OCI-LY7 (cell line): ENCODE data around the gene P3H2. TPM values are rescaled to one million over a fixed set of nuclear protein-coding genes. Genes with fewer than 3 reads are reported as not detected.

Experiments
- BruUV-seq: library from RNA; stranded (reverse); fragments of 400-500 nt; replicated peaks from 2 replicates; lab custom pipeline; 2021; lab: Mats Ljungman, UMichigan
- CTCF ChIA-PET: fragments of 300-600 bp; sonication (Branson Sonifier 250); formaldehyde crosslinking; loops from one replicate; lab custom pipeline; 2022; ENCODE audit warnings: antibody characterized with exemption; ENCODE audit not compliant: unreplicated experiment; lab: Charles Lee
- POLR2A ChIA-PET: fragments of 300-600 bp; sonication (Branson Sonifier 250); formaldehyde crosslinking; loops from one replicate; lab custom pipeline; 2022; ENCODE audit warnings: antibody characterized with exemption; lab: Charles Lee
- DNase-seq: peaks from one replicate; pipeline ENCODE4 v3.0.0-alpha.2; 2015; ENCODE audit warnings: low spot score
- H2AFZ ChIP-seq: fragments of 200-600 bp; sonication (generic), shearing (Covaris generic); 2 replicates; pipeline ENCODE4 v1.6.1; 2014; ENCODE audit warnings: mild to moderate bottlenecking, antibody characterized with exemption, low read length, moderate library complexity
- H3K27ac ChIP-seq: fragments of 200-600 bp; sonication (generic); 2 replicates; pipeline ENCODE4 v1.5.1; 2014; ENCODE audit warnings: mixed run types, low read depth, mild to moderate bottlenecking, moderate library complexity, low read length, inconsistent platforms; ENCODE audit not compliant: poor library complexity, severe bottlenecking
- H3K36me3 ChIP-seq: fragments of 200-600 bp; sonication (generic); 2 replicates; pipeline ENCODE4 v1.6.1; 2014; ENCODE audit warnings: mild to moderate bottlenecking, antibody characterized with exemption, low read length, moderate library complexity, mixed read lengths; ENCODE audit not compliant: insufficient read depth
- H3K4me1 ChIP-seq: fragments of 200-600 bp; sonication (generic); 2 replicates; pipeline ENCODE4 v1.5.1; 2014; ENCODE audit warnings: mild to moderate bottlenecking, low read length; ENCODE audit not compliant: insufficient read depth, poor library complexity, severe bottlenecking
- H3K4me2 ChIP-seq: fragments of 200-600 bp; sonication (generic); 2 replicates; pipeline ENCODE4 v1.6.1; 2014; ENCODE audit warnings: mild to moderate bottlenecking, low read length
- H3K4me3 ChIP-seq: fragments of 200-600 bp; sonication (generic); 2 replicates; pipeline ENCODE4 v1.5.1; 2014; ENCODE audit warnings: mild to moderate bottlenecking, low read depth, low read length; ENCODE audit not compliant: poor library complexity, severe bottlenecking
- H3K79me2 ChIP-seq: fragments of 200-600 bp; sonication (generic); 2 replicates; pipeline ENCODE4 v1.6.1; 2016; ENCODE audit warnings: low read depth, mild to moderate bottlenecking, low read length, moderate library complexity, mixed read lengths; ENCODE audit not compliant: insufficient read depth
- H3K9me2 ChIP-seq: fragments of 200-600 bp; sonication (generic); 2 replicates; pipeline ENCODE4 v1.6.1; 2016; ENCODE audit warnings: mild to moderate bottlenecking, low read length, mixed read lengths; ENCODE audit not compliant: insufficient read depth
- H3K9me3 ChIP-seq: fragments of 200-600 bp; sonication (generic); 2 replicates; pipeline ENCODE4 v1.6.1; 2014; ENCODE audit warnings: mild to moderate bottlenecking, mixed run types, low read length, mixed read lengths
- H4K20me1 ChIP-seq: fragments of 200-600 bp; sonication (generic); 2 replicates; pipeline ENCODE4 v1.6.1; 2014; ENCODE audit warnings: mild to moderate bottlenecking, antibody characterized with exemption, low read length, moderate library complexity, mixed read lengths; ENCODE audit not compliant: insufficient read depth
- EZH2phosphoT487 ChIP-seq: fragments of 200-600 bp; sonication (generic); IDR thresholded peaks from 2 replicates; pipeline ENCODE4 v1.6.1; 2018; ENCODE audit warnings: low read depth, borderline replicate concordance, mild to moderate bottlenecking, mixed run types, antibody characterized with exemption, low read length, moderate library complexity, mixed read lengths
- intact Hi-C: fragments of 100-400 bp; cut with micrococcal nuclease; formaldehyde crosslinking; loops from one replicate; pipeline ENCODE4 v1.10.0; 2022; ENCODE audit not compliant: unreplicated experiment
- total RNA-seq, 2 experiments: library from RNA; depleted of rRNA in 1 of 2; stranded (reverse); fragments of >200 nt in 1 of 2; shearing (Covaris generic) in 1 of 2; gene quantifications; 2 replicates each; pipeline ENCODE4 v1.2.3, GENCODE V29; 2014 to 2022
- TF ChIP-seq, protein P1 (sequence below): fragments of 200-600 bp; sonication (generic); conservative IDR thresholded peaks from 2 replicates; pipeline ENCODE4 v1.5.1; 2014; ENCODE audit warnings: mild to moderate bottlenecking, antibody characterized with exemption, low read length, moderate library complexity, mixed read lengths

P3H2 gene
- total RNA-seq, 2 experiments from 2014 or later: not detected

DNA sequence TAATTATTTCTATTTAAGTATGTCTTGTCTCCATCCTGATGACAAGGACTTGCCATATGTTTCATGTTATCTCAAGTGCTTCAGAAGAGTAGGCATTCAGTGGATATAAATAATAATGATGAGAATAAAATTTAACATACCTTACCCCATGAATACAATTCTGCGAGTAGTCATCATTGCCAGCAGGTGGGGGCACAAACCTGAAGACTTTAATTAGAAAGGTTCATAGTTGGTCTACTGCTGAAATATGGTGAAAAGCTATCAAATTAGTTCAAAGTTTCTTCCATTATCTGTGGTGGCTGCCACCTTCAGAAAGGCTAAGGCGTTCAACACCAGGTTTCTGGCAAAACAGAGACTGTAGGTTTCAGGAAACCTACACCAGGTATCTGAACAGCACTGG lies 100.9 kb downstream of the P3H2 start:
- Histone ChIP-seq H4K20me1 (no peaks in the 10 kb centered on the region), H3K27ac (no peak overlapping the region), H2AFZ (no peak overlapping the region), H3K9me2 (no peaks in the 10 kb centered on the region), H3K79me2 (no peaks in the 10 kb centered on the region), H3K4me1 (no peaks in the 10 kb centered on the region), H3K9me3 (no peaks in the 10 kb centered on the region), H3K36me3 (no peaks in the 10 kb centered on the region), H3K4me3 (no peak overlapping the region), H3K4me2 (no peak overlapping the region)
- no TSS peak for BruUV-seq
- TF ChIP-seq EZH2phosphoT487: no peak
- DNase-seq: no peak
- ChIA-PET CTCF (no interaction called here), POLR2A (no interaction called here)
- intact Hi-C loops: no loop called here

DNA sequence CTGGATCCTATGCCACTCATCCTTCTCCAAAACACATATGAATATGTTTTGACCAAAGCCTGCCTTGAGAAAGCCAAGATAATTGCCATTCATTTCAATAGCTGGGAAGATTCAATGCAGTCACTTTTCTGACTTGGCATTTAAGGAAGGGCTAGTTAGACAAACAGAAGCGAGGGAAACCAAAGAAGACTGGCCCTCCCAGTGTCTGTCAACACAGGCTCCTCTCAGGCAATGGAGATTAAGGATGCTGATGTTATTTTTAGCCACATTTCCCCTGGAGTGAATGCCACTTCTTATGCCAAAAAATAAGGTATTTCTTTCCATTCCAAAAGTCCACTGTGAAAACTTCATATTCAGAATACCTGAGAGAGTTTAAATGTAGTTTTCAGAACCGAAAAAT lies 101.7 kb downstream of the P3H2 start:
- CTCF ChIA-PET: no interaction called here

DNA sequence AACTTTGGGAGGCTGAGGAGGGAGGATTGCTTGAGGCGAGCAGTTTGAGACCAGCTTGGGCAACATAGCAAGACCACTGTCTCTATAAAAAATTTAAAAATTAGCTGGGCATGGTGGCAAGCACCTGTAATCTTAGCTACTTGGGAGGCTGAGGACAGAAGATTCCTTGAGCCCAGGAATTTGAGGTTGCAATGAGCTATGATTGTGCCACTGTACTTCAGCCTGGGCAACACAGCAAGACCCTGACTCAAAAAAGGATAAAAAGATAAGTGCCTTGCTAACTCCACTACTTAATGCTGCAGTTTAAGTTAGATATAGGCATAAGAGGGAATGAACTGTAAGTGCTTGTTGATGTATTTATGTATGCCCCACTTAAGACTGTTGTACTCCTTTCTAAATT lies 102.2 kb downstream of the P3H2 start:
- intact Hi-C loops: no loop called here
- no peaks in the 10 kb centered on the region for H3K4me1 ChIP-seq
- H3K27ac ChIP-seq: no peak overlapping the region
- no peaks in the 10 kb centered on the region for H3K79me2 ChIP-seq
- POLR2A ChIA-PET: no interaction called here
- no peaks in the 10 kb centered on the region for H4K20me1 ChIP-seq
- H3K4me2 ChIP-seq: no peak overlapping the region
- H2AFZ ChIP-seq: no peak overlapping the region
- CTCF ChIA-PET: no interaction called here
- H3K36me3 ChIP-seq: no peaks in the 10 kb centered on the region
- no peak for TF ChIP-seq EZH2phosphoT487
- TF ChIP-seq, protein P1, sequence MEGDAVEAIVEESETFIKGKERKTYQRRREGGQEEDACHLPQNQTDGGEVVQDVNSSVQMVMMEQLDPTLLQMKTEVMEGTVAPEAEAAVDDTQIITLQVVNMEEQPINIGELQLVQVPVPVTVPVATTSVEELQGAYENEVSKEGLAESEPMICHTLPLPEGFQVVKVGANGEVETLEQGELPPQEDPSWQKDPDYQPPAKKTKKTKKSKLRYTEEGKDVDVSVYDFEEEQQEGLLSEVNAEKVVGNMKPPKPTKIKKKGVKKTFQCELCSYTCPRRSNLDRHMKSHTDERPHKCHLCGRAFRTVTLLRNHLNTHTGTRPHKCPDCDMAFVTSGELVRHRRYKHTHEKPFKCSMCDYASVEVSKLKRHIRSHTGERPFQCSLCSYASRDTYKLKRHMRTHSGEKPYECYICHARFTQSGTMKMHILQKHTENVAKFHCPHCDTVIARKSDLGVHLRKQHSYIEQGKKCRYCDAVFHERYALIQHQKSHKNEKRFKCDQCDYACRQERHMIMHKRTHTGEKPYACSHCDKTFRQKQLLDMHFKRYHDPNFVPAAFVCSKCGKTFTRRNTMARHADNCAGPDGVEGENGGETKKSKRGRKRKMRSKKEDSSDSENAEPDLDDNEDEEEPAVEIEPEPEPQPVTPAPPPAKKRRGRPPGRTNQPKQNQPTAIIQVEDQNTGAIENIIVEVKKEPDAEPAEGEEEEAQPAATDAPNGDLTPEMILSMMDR: no peak
- BruUV-seq: no TSS peak
- no peaks in the 10 kb centered on the region for H3K9me3 ChIP-seq
- no peaks in the 10 kb centered on the region for H3K9me2 ChIP-seq
- DNase-seq: no peak
- no peak overlapping the region for H3K4me3 ChIP-seq

More for the DNA sequence above, 101.7 kb downstream of the P3H2 start:
- POLR2A ChIA-PET: no interaction called here
- no peak overlapping the region for H3K4me2 ChIP-seq
- no peaks in the 10 kb centered on the region for H4K20me1 ChIP-seq
- no peaks in the 10 kb centered on the region for H3K9me3 ChIP-seq
- H3K4me1 ChIP-seq: no peaks in the 10 kb centered on the region
- no peak overlapping the region for H3K27ac ChIP-seq
- DNase-seq: no peak
- H3K9me2 ChIP-seq: no peaks in the 10 kb centered on the region
- TF ChIP-seq EZH2phosphoT487: no peak
- TF ChIP-seq, protein P1: no peak
- H3K4me3 ChIP-seq: no peak overlapping the region
- intact Hi-C loops: no loop called here
- BruUV-seq: no TSS peak
- H2AFZ ChIP-seq: no peak overlapping the region
- H3K79me2 ChIP-seq: no peaks in the 10 kb centered on the region
- no peaks in the 10 kb centered on the region for H3K36me3 ChIP-seq
